ENCODE results near the gene GABRG3.

Gene GABRG3

DNA sequence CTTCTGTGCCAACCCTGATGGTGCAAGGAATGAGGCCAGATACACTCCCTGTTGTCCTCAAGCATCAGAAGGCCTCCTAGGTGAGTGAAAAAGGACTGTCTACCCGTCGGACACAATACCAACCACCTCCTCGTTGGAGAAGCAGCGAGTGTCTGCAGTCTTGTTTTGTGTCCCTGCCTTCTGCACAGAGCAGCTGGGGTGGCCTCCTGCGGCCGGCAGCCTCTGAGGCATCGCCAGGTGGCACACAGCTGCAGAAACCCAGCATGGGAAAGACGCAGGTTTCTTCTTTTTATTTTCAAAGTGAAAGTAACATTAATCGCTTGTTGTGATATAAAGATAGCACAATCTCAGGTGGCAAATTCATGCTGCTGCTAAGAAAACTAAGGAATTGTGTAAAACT is 618.3 kb downstream of the GABRG3 start:
- H3K9me3 ChIP-seq (ENCODE audit: control insufficient read depth in 5 of 5, low read length in 5 of 5): peaks cover 0 to 4% (median 2%) of the 10 kb centered on the region in 5 donors
- H3K4me3 ChIP-seq (ENCODE audit: low read depth in 1 of 5, low read length in 5 of 5): no peak overlapping the region
- H3K27me3 ChIP-seq (ENCODE audit: control insufficient read depth in 5 of 5, insufficient read depth in 4 of 5, low read length in 5 of 5): peaks cover 0 to 6% (median 0%) of the 10 kb centered on the region in 5 donors
- H3K4me1 ChIP-seq (ENCODE audit: control insufficient read depth in 5 of 5, insufficient read depth in 5 of 5, low read length in 5 of 5): no peaks in the 10 kb centered on the region
- H3K36me3 ChIP-seq (ENCODE audit: control insufficient read depth in 5 of 5, insufficient read depth in 5 of 5, low read length in 5 of 5): no peaks in the 10 kb centered on the region
- H3K9ac ChIP-seq (ENCODE audit: low read length in 5 of 5): no peak overlapping the region
- no peak overlapping the region for H3K27ac ChIP-seq (ENCODE audit: low read depth, low read length)

DNA sequence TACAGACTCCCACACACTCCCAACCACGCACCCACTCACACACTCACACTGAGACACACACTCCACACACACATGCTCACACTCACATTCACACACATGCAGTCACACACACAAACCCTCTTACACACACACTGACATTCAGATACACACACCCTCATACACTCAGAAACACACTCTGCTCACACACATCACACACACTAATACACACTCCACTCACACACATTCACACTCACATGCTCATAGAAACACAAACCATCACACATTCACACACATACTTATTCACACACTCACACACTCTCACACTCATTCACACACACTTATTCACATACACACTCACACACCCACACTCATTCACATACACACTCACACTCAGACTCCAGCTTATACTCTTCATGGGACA is 618.8 kb downstream of the GABRG3 start:
- Histone ChIP-seq H3K4me1 (ENCODE audit: control insufficient read depth in 5 of 5, insufficient read depth in 5 of 5, low read length in 5 of 5) (no peaks in the 10 kb centered on the region), H3K9me3 (ENCODE audit: control insufficient read depth in 5 of 5, low read length in 5 of 5) (peaks cover 0 to 4% (median 2%) of the 10 kb centered on the region in 5 donors), H3K9ac (ENCODE audit: low read length in 5 of 5) (no peak overlapping the region), H3K27me3 (ENCODE audit: control insufficient read depth in 5 of 5, insufficient read depth in 4 of 5, low read length in 5 of 5) (peaks cover 0 to 6% (median 0%) of the 10 kb centered on the region in 5 donors), H3K4me3 (ENCODE audit: low read depth in 1 of 5, low read length in 5 of 5) (no peak overlapping the region), H3K27ac (ENCODE audit: low read depth, low read length) (no peak overlapping the region), H3K36me3 (ENCODE audit: control insufficient read depth in 5 of 5, insufficient read depth in 5 of 5, low read length in 5 of 5) (no peaks in the 10 kb centered on the region)

Measured in subcutaneous abdominal adipose tissue (tissue), 5 donors.